Right lobe of liver (tissue), 4 donors: Measurements from ENCODE around the gene CCNT1.

Experiments
- CTCF ChIP-seq, 4 donors: fragments of 200-600 bp in 3 of 4; fragments of 450-650 bp in 1 of 4; IDR thresholded peaks; one replicate each; pipeline versions ENCODE4 v1.5.1 to v1.8.0; 2016 to 2022; ENCODE audit warnings: antibody characterized with exemption in 4 of 4, mild to moderate bottlenecking in 2 of 4
- POLR2A ChIP-seq: fragments of 450-650 bp; IDR thresholded peaks from one replicate; pipeline ENCODE4 v1.6.1; 2017; ENCODE audit warnings: antibody characterized with exemption, mild to moderate bottlenecking
- donor health status: DM: no; HTN: no; CAD: no.
- donor health status: DM: no; HTN: no; CAD: no.
- donor health status: DM: no; HTN: yes; CAD: no.

- TF ChIP-seq CTCF (IDR thresholded peaks at IDR 0.05) (no peak), POLR2A (no peak)
These were observed 22.5 kb downstream of the CCNT1 start for GRCh38 chr12:48694038-48694437.
